Measurements from ENCODE around the gene EID2B. TPM values are rescaled to one million over a fixed set of nuclear protein-coding genes. Genes with fewer than 3 reads are reported as not detected.

Gene EID2B
- total and polyA plus RNA-seq, 2 of the 13 experiments (the other 11 are each of a cell fraction or from before 2014, with no cell fraction given) = 2.5 to 3.7 TPM

GRCh38 chr19:39514840-39515550, 17.7 kb downstream of the EID2B start, which contains the start of gene SELENOV:
Gene SELENOV (plus strand): TSS chr19:39515139. CDS start chr19:39515213, 74 bp downstream.
- WGBS (ENCODE audit: low lambda C conversion rate) = 2% methylated on average over 18 of the region's 56 CpGs
- Histone ChIP-seq H3K79me2 (ENCODE audit: insufficient read depth, low read length) (no peaks in the 10 kb centered on the region), H2AFZ (ENCODE audit: low read length) (peak within 1 kb of the TSS; percentile 49), H3K4me3 (replicated peaks in 1 of 3; ENCODE audit: insufficient read depth in 1 of 3, low read depth in 2 of 3, low read length in 3 of 3) (peak within 1 kb of the TSS; percentile 65 to 83 (median 66)), H3K27me3 (ENCODE audit: control insufficient read depth in 1 of 2, insufficient read depth in 2 of 2, low read length in 2 of 2) (peaks cover 1 to 36% of the 10 kb centered on the region in 2 experiments; a peak in 4 of 5 replicates), H3K9me3 (ENCODE audit: low read length) (no peaks in the 10 kb centered on the region), H3K4me1 (ENCODE audit: insufficient read depth, low read length) (peaks cover 18% of the 10 kb centered on the region), H3K9ac (ENCODE audit: insufficient read depth, low read depth, low read length) (no peak within 1 kb of the TSS), H3K36me3 (replicated peaks in 1 of 2; ENCODE audit: control insufficient read depth in 1 of 2, insufficient read depth in 2 of 2, low read length in 2 of 2) (no peaks in the 10 kb centered on the region), H4K20me1 (ENCODE audit: insufficient read depth, low read length) (no peaks in the 10 kb centered on the region), H3K4me2 (ENCODE audit: low read depth, low read length) (peak within 1 kb of the TSS; percentile 86), H3K27ac (ENCODE audit: extremely low read length, insufficient read depth, low read length) (no peak within 1 kb of the TSS)
- intact Hi-C loops (cut with micrococcal nuclease; ENCODE audit: unreplicated experiment) (no loop called here), in situ Hi-C loops (cut with HindIII; ENCODE audit: extremely low pct_ligation_motif_present, low pct_unique_long_range_greater_than_20kb) (no loop called here)
- no TSS peak for BruUV-seq (replicated peaks)
- no peak for FAIRE-seq
- POLR2A ChIA-PET = interaction anchor here (0.8 to 1.6 kb wide), 2 partner anchors 10 to 17 kb away, joined by 3 to 5 read pairs; partner anchors contain the start of gene EID2B
- no peak for DNase-seq (ENCODE audit: low spot score)
- CTCF ChIA-PET (ENCODE audit: low intra/inter-chr PET ratio, low total read pairs) = no interaction called here
- peak; percentile 67 for ATAC-seq
- no peak for TF ChIP-seq KLF11 (CRISPR knock-in tag; IDR thresholded peaks at IDR 0.05)
- TF ChIP-seq, protein P1, sequence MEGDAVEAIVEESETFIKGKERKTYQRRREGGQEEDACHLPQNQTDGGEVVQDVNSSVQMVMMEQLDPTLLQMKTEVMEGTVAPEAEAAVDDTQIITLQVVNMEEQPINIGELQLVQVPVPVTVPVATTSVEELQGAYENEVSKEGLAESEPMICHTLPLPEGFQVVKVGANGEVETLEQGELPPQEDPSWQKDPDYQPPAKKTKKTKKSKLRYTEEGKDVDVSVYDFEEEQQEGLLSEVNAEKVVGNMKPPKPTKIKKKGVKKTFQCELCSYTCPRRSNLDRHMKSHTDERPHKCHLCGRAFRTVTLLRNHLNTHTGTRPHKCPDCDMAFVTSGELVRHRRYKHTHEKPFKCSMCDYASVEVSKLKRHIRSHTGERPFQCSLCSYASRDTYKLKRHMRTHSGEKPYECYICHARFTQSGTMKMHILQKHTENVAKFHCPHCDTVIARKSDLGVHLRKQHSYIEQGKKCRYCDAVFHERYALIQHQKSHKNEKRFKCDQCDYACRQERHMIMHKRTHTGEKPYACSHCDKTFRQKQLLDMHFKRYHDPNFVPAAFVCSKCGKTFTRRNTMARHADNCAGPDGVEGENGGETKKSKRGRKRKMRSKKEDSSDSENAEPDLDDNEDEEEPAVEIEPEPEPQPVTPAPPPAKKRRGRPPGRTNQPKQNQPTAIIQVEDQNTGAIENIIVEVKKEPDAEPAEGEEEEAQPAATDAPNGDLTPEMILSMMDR (CRISPR knock-in tag; IDR thresholded peaks at IDR 0.05) = peak; percentile 51
- TF ChIP-seq KLF13 (CRISPR knock-in tag; IDR thresholded peaks at IDR 0.05) = no peak
- TF ChIP-seq SCMH1 (CRISPR knock-in tag; IDR thresholded peaks at IDR 0.05; ENCODE audit: borderline replicate concordance) = no peak
- no peak for TF ChIP-seq ZNF275 (CRISPR knock-in tag; IDR thresholded peaks at IDR 0.05; ENCODE audit: borderline replicate concordance)
- TF ChIP-seq, protein P2, sequence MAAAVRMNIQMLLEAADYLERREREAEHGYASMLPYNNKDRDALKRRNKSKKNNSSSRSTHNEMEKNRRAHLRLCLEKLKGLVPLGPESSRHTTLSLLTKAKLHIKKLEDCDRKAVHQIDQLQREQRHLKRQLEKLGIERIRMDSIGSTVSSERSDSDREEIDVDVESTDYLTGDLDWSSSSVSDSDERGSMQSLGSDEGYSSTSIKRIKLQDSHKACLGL (CRISPR knock-in tag; IDR thresholded peaks at IDR 0.05) = peak; percentile 40; the same call in 1 of the 2 replicates
- 0 out of 2 replicates have a peak, but pooled peaks have one; percentile 54 for TF ChIP-seq ZNF543 (CRISPR knock-in tag; IDR thresholded peaks at IDR 0.05)
- TF ChIP-seq ARID4A (CRISPR knock-in tag; IDR thresholded peaks at IDR 0.05; ENCODE audit: borderline replicate concordance) = peak; percentile 41; the same call in 1 of the 2 replicates
- 0 out of 2 replicates have a peak, but pooled peaks have one; percentile 15 for TF ChIP-seq KDM5B (CRISPR knock-in tag; IDR thresholded peaks at IDR 0.05; ENCODE audit: borderline replicate concordance)
- TF ChIP-seq EED (CRISPR knock-in tag; IDR thresholded peaks at IDR 0.05) = 0 out of 2 replicates have a peak, but pooled peaks have one; percentile 52
- 0 out of 2 replicates have a peak, but pooled peaks have one; percentile 23 for TF ChIP-seq ERF (CRISPR knock-in tag; IDR thresholded peaks at IDR 0.05)
- TF ChIP-seq NCOA2 (CRISPR knock-in tag; IDR thresholded peaks at IDR 0.05) = no peak
- TF ChIP-seq HOXA3 (CRISPR knock-in tag; IDR thresholded peaks at IDR 0.05) = peak; percentile 34; the same call in 1 of the 2 replicates
- no peak for TF ChIP-seq XBP1 (CRISPR knock-in tag; IDR thresholded peaks at IDR 0.05)
- TF ChIP-seq ZNF354B (CRISPR knock-in tag; IDR thresholded peaks at IDR 0.05) = no peak

Data from HepG2 (cell line).